Kidney epithelial cell (primary cell): ENCODE data around the gene ARHGDIG. TPM values are rescaled to one million over a fixed set of nuclear protein-coding genes. Genes with fewer than 3 reads are reported as not detected.
"Not testable (repeated sequence)": the region's sequence is repeated elsewhere in the genome, so short reads cannot be mapped to it uniquely, and the experiment has no call there.

Source experiments
- DNase-seq: peaks from one replicate; pipeline ENCODE4 v3.0.0-alpha.2; 2010; ENCODE audit warnings: low read depth
- H3K27me3 ChIP-seq: 2 replicates; pipeline ENCODE4 v1.6.0; 2011; ENCODE audit warnings: low read length; ENCODE audit not compliant: control insufficient read depth, insufficient read depth
- H3K36me3 ChIP-seq: 2 replicates; pipeline ENCODE4 v1.5.1; 2011; ENCODE audit warnings: low read length; ENCODE audit not compliant: control insufficient read depth, insufficient read depth
- H3K4me3 ChIP-seq: 2 replicates; pipeline ENCODE4 v1.5.1; 2011; ENCODE audit warnings: low read depth, mild to moderate bottlenecking, control low read depth, low read length
- total RNA-seq: library from RNA; depleted of rRNA; stranded (reverse); fragments of >200 nt; gene quantifications from 2 replicates; pipeline ENCODE4 v1.2.3, GENCODE V29; 2015
- TF ChIP-seq, protein P1 (sequence below): IDR thresholded peaks from 2 replicates; pipeline ENCODE4 v1.5.1; 2011; ENCODE audit warnings: mild to moderate bottlenecking, moderate library complexity, low read length, control low read depth, inconsistent platforms; ENCODE audit not compliant: insufficient read depth, poor library complexity, severe bottlenecking

ARHGDIG gene
- total RNA-seq, 1 donor from 2014 or later: 0.96 TPM

DNA sequence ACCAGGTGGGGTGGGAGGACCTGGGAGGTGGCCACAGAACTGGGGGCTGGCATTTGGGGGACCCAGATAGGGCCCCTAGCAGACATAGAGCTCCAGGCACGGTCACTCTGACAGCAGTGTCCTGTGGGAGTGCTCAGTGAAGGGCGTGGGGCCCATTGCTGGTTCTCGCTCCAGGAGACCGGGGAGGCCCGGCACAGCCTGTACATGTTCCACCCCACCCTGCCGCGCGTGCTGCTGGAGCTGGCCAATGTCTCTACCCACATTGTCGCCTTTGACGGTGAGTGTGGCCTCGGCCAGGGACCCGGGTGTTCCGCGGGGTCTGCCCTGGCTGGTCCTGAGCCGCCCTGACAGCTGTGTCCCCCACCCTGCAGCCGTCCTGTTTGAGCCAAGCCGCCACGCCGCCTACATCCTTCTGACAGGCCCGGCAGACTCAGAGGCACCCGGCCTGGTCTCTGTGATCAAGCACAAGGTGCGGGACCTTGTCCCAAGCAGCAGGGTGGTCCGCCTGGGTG is 15.9 kb upstream of the ARHGDIG start:
- Histone ChIP-seq H3K4me3 (no peak overlapping the region), H3K36me3 (no peaks in the 10 kb centered on the region), H3K27me3 (peaks cover 11% of the 10 kb centered on the region)
- TF ChIP-seq, protein P1, sequence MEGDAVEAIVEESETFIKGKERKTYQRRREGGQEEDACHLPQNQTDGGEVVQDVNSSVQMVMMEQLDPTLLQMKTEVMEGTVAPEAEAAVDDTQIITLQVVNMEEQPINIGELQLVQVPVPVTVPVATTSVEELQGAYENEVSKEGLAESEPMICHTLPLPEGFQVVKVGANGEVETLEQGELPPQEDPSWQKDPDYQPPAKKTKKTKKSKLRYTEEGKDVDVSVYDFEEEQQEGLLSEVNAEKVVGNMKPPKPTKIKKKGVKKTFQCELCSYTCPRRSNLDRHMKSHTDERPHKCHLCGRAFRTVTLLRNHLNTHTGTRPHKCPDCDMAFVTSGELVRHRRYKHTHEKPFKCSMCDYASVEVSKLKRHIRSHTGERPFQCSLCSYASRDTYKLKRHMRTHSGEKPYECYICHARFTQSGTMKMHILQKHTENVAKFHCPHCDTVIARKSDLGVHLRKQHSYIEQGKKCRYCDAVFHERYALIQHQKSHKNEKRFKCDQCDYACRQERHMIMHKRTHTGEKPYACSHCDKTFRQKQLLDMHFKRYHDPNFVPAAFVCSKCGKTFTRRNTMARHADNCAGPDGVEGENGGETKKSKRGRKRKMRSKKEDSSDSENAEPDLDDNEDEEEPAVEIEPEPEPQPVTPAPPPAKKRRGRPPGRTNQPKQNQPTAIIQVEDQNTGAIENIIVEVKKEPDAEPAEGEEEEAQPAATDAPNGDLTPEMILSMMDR: no peak
- no peak for DNase-seq

DNA sequence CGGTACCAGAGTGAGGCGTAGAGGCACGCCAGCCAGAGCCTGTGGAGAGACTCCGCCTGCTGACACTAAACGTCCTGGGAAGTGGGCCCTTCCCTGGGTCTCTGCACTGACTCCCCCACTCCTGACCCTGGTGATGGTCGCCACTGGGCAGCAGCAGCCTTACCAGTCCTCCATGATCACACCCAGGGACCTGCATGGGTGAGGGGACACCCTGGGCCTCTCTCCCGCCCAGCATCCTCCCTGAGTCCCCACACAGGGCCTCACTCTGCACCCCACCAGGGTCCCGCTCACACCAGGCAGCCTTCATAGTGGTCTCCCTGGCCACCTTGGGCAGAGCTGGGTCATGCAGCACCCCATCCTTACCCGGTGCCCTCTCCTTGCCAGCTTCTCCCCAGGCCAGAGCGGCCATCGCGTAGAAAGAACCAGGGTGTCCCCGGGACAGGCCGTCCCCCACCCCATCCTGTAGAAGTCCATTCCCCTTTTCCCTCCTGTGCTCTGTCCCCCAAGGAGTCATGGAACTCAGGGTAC is 15.3 kb upstream of the ARHGDIG start:
- H3K27me3 ChIP-seq: peaks cover 14% of the 10 kb centered on the region
- no peak for DNase-seq
- no peaks in the 10 kb centered on the region for H3K36me3 ChIP-seq
- TF ChIP-seq, protein P1: no peak
- H3K4me3 ChIP-seq: no peak overlapping the region

- H3K27me3 ChIP-seq: peaks cover 17% of the 10 kb centered on the region
- no peak for DNase-seq
- TF ChIP-seq, protein P1: no peak
Measured at GRCh38 chr16:265711-266110, 14.7 kb upstream of the ARHGDIG start.

GRCh38 chr16:266258-267164 is 13.9 kb upstream of the ARHGDIG start:
- DNase-seq: no peak
- Histone ChIP-seq H3K4me3 (no peak overlapping the region), H3K36me3 (no peaks in the 10 kb centered on the region)

More at GRCh38 chr16:265711-266110, 14.7 kb upstream of the ARHGDIG start:
- H3K36me3 ChIP-seq: no peaks in the 10 kb centered on the region
- H3K4me3 ChIP-seq: no peak overlapping the region

GRCh38 chr16:267562-267961 is 12.8 kb upstream of the ARHGDIG start:
- not testable (repeated sequence) for H3K4me3 ChIP-seq, DNase-seq, H3K36me3 ChIP-seq
- peaks cover 25% of the 10 kb centered on the region for H3K27me3 ChIP-seq

More at GRCh38 chr16:266258-267164, 13.9 kb upstream of the ARHGDIG start:
- H3K27me3 ChIP-seq: peaks cover 22% of the 10 kb centered on the region
- TF ChIP-seq, protein P1: no peak
